Body of pancreas (tissue), 4 donors: ENCODE data around the gene SLC4A5.

Source experiments
- POLR2A ChIP-seq, 3 donors: fragments of 450-650 bp; IDR thresholded peaks; one replicate each; pipeline ENCODE4 v1.6.1; 2016; ENCODE audit warnings: antibody characterized with exemption in 3 of 3, mild to moderate bottlenecking in 2 of 3
- TF ChIP-seq, protein P1 (sequence below), 7 experiments: fragments of 450-650 bp in 4 of 7; fragments of 200-600 bp in 3 of 7; sonication (generic) in 3 of 7; IDR thresholded peaks; one replicate each; pipeline ENCODE4 v1.5.1; 2016 to 2019; ENCODE audit warnings: antibody characterized with exemption in 7 of 7

GRCh38 chr2:74357627-74358026, 14.4 kb upstream of the SLC4A5 start:
- TF ChIP-seq, protein P1, sequence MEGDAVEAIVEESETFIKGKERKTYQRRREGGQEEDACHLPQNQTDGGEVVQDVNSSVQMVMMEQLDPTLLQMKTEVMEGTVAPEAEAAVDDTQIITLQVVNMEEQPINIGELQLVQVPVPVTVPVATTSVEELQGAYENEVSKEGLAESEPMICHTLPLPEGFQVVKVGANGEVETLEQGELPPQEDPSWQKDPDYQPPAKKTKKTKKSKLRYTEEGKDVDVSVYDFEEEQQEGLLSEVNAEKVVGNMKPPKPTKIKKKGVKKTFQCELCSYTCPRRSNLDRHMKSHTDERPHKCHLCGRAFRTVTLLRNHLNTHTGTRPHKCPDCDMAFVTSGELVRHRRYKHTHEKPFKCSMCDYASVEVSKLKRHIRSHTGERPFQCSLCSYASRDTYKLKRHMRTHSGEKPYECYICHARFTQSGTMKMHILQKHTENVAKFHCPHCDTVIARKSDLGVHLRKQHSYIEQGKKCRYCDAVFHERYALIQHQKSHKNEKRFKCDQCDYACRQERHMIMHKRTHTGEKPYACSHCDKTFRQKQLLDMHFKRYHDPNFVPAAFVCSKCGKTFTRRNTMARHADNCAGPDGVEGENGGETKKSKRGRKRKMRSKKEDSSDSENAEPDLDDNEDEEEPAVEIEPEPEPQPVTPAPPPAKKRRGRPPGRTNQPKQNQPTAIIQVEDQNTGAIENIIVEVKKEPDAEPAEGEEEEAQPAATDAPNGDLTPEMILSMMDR (IDR thresholded peaks at IDR 0.05) = no peak
- no peak for TF ChIP-seq POLR2A (IDR thresholded peaks at IDR 0.05)
